ENCODE results near the gene TOGARAM1. TPM values are rescaled to one million over a fixed set of nuclear protein-coding genes. Genes with fewer than 3 reads are reported as not detected.

TOGARAM1 gene
- total RNA-seq, 1 donor from 2014 or later: 11.3 TPM

GRCh38 chr14:44961151-44961553 is 838 bp upstream of the TOGARAM1 start:
- intact Hi-C loops (cut with micrococcal nuclease): loop anchor here (1.0 to 5.0 kb wide), 4 partner anchors 20 to 241 kb away; a partner anchor contains a TSS

- intact Hi-C loops (cut with micrococcal nuclease): loop anchor here (1.0 to 5.0 kb wide), 6 partner anchors 9 to 306 kb away; partner anchors contain the start of genes FKBP3, MIS18BP1 and PRPF39
Observed at GRCh38 chr14:44962334-44963043, 499 bp downstream of the TOGARAM1 start.

GRCh38 chr14:44963044-44963528 is 1.1 kb downstream of the TOGARAM1 start:
- intact Hi-C loops (cut with micrococcal nuclease): loop anchor here (1.0 to 5.0 kb wide), 2 partner anchors 8 to 239 kb away; no protein-coding TSS in a partner anchor

DNA sequence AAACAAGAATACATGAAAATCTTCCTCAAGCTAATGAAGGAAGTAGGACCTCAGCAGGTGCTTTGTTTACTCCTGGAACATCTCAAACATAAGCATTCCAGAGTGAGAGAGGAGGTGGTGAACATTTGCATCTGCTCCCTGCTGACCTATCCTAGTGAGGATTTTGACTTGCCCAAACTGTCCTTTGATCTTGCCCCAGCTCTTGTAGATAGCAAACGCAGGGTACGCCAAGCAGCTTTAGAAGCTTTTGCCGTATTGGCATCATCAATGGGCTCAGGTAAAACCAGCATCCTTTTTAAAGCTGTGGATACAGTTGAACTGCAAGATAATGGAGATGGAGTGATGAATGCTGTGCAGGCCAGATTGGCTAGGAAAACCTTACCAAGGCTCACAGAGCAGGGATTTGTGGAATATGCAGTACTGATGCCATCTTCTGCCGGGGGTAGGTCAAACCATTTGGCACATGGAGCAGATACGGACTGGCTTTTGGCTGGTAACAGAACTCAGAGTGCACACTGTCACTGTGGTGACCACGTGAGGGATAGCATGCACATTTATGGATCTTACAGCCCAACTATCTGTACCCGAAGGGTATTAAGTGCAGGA is 1.9 kb downstream of the TOGARAM1 start:
- intact Hi-C loops (cut with micrococcal nuclease): loop anchor here (1.0 to 5.0 kb wide), 2 partner anchors 7 to 238 kb away; no protein-coding TSS in a partner anchor

GRCh38 chr14:44966601-44967336 is 4.8 kb downstream of the TOGARAM1 start:
- intact Hi-C loops (cut with micrococcal nuclease): no loop called here

DNA sequence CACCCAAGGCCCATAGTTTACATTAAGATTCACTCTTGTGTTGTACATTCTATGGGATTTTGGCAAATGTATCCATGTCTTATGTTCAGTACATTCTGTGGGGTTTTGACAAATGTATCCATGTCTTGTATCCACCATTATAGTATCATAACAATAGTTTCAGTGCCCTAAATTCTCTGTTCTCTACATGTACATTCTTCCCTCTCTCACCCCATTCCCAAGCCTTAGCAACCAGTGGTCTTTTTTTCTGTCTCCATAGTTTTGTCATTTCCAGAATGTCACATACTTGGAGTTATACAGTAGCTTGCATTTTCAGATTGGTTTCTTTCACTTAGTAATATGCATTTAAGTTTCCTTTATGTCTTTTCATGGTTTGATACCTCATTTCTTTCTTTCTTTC is 6.7 kb downstream of the TOGARAM1 start:
- intact Hi-C loops (cut with micrococcal nuclease): no loop called here

DNA sequence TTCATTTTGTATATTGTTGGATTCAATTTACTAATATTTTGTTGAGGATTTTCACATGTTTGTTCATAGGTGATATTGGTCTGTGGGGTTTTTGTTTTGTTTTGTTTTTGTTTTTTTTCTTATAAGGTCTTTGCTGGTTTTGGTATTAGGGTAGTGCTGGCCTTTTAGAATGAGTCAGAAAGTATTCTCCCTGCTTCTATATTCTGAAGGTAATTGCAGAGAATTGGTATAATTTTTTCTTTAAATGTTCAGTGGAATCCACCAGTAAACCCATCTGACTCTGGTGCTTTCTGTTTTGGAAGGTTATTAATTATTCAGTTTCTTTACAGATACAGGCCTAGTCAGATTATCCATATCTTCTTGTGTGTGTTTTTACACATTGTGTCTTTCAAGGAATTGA is 8.9 kb downstream of the TOGARAM1 start:
- intact Hi-C loops (cut with micrococcal nuclease): loop anchor here (1.0 kb wide), 1 partner anchor 8 kb away; no protein-coding TSS in a partner anchor

DNA sequence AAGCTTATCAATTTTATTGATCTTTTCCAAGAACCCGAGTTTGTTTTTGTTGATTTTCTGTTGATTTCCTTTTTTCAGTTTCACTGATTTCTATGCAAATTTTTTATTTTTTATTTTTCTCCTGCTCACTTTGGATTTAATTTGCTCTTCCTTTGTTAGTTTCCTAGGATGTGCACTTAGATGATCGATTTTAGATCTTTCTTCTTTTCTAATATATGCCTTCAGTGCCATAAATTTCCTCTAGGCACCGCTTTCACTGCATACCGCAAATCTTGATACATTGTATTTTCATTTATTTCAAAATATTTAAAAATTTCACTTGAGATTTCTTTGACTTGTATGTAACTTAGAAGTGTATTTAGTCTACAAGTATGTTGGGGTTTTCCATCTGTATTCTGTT is 9.5 kb downstream of the TOGARAM1 start:
- intact Hi-C loops (cut with micrococcal nuclease): loop anchor here (1.0 kb wide), 1 partner anchor 8 kb away; no protein-coding TSS in a partner anchor

DNA sequence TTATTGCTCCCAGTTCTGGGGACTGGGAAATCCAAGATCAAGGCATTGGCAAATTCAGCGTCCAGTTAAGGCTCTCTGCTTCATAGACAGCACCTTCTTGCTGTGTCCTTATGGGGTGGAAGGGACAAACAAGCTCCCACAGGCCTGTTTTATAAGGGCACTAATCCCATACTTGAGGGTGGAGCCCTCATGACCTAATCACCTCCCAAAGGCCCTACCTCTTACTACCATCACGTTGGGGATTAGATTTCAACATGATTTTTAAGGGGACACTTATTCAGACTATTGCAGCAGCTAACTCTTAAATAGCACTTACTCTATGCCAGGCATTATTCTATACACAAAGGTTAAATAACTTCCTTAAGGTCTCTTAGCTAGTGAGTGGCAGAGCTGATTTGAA is 17.3 kb downstream of the TOGARAM1 start:
- intact Hi-C loops (cut with micrococcal nuclease): no loop called here

GRCh38 chr14:44979740-44980356 is 17.9 kb downstream of the TOGARAM1 start:
- intact Hi-C loops (cut with micrococcal nuclease): no loop called here

DNA sequence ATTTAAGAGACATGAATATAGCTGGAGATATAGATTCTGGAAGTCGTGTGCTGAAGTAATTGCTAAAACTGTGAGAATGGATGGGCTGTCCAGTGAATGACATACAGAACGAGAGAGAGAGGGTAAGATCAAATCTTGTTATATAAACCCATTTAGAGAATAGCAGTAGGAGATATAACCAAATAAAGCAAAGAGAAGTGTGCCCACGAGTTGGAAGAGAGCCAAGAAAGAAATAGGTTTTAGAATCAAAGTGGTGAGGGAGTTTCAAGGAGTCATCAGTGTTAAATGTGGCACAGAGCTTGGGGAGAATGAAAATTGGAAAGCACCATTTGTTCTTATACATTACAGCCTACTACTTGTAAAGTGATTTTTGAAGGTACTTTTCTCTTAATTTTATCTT is 19.2 kb downstream of the TOGARAM1 start:
- intact Hi-C loops (cut with micrococcal nuclease): no loop called here

GRCh38 chr14:44982594-44982993 is 20.6 kb downstream of the TOGARAM1 start:
- intact Hi-C loops (cut with micrococcal nuclease): no loop called here

DNA sequence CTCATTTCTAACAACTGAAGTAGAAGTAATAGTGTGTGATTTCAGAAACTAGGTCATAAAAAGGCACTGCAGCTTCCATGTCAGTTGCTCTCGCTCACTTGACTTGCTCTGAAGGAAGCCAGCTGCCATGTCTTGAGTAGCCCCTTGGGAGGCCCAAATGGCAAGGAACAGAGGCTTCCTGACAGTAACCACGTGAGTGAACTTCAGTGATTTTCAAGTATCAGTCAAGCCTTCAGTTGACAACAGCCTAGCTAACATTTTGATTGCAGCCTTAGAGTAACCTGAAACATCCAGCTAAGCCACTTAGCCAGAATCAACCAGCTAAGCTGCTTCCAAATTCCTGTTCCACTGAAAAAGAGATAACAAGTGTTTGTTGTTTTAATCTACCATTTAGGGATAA is 26.7 kb downstream of the TOGARAM1 start:
- intact Hi-C loops (cut with micrococcal nuclease): no loop called here

DNA sequence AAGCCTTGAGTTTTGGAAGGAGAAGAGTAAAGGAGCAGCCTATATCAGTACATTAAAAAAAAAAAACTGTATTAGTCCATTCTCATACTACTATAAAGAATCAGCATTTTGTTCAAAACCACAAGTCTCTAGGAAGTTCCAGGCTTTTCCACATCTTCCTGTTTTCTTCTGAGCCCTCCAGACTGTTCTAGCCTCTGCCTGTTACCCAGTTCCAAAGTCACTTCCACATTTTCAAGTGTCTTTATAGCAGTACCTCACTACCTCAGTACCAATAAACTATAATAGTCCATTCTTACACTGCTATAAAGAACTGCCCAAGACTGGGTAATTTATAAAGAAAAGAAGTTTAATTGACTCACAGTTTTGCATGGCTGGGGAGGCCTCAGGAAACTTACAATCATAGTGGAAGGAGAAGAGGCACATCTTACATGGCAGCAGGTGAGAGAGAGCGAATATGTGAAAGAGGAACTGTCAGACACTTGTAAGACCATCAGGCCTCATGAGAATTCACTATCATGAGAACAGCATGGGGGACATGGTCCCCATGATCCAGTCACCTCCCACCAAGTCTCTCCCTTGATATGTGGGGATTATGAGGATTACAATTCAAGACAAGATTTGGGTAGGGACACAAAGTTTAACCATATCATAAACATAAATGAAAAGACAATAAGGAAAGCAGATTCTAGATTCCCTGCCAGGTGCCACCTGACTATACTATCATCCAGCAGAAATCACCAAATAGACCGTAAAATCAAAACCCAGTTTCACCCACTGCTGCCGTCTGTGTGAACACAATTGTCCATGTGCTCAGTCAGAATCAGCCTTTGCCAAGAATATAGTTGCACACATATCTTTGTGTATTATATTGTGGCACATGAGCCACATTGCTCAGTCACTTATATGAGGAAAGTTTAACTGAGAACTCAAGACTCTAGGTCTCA is 27.8 kb downstream of the TOGARAM1 start:
- intact Hi-C loops (cut with micrococcal nuclease): no loop called here

GRCh38 chr14:44990533-44990932 is 28.5 kb downstream of the TOGARAM1 start:
- intact Hi-C loops (cut with micrococcal nuclease): no loop called here

- intact Hi-C loops (cut with micrococcal nuclease): no loop called here
Observed at GRCh38 chr14:44995196-44995595, 33.2 kb downstream of the TOGARAM1 start.

GRCh38 chr14:44995770-44996294 is 33.8 kb downstream of the TOGARAM1 start:
- intact Hi-C loops (cut with micrococcal nuclease): no loop called here

- intact Hi-C loops (cut with micrococcal nuclease): no loop called here
Observed at GRCh38 chr14:45003924-45004323, 41.9 kb downstream of the TOGARAM1 start.

- intact Hi-C loops (cut with micrococcal nuclease): no loop called here
Observed at GRCh38 chr14:45015133-45015532, 53.1 kb downstream of the TOGARAM1 start.

DNA sequence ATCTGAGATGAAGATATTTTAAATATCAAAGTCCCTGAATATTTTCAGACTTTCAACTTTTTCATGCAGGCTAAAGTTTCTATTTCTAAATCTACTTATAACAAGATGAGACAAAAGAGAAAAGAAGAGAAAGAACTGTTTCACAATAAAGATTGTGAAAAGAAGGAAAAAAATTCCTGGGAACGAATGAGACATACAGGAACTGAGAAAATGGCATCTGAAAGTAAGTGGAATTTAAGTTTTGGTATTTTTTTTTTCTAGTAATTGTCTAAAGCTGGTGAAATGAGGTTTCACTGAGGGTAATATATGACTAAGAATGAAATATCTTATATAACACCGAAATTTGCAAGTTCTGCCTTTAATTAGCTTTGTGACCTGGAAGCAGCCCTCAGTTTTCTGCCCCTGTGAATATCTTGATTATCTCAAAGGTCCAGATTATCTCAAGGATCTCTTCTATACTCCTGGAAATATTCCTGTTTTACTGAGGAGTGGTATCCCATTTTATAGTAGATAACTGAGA is 66.2 kb downstream of the TOGARAM1 start:
- intact Hi-C loops (cut with micrococcal nuclease): no loop called here
